ENCODE results near the gene PDXK.

Gene PDXK

GRCh38 chr21:43764576-43765495 lies 45.9 kb downstream of the PDXK start:
- DNase-seq = no peak

GRCh38 chr21:43766734-43767497 lies 48.0 kb downstream of the PDXK start:
- DNase-seq = no peak

GRCh38 chr21:43767498-43767983 lies 48.6 kb downstream of the PDXK start:
- no peak for DNase-seq

DNA sequence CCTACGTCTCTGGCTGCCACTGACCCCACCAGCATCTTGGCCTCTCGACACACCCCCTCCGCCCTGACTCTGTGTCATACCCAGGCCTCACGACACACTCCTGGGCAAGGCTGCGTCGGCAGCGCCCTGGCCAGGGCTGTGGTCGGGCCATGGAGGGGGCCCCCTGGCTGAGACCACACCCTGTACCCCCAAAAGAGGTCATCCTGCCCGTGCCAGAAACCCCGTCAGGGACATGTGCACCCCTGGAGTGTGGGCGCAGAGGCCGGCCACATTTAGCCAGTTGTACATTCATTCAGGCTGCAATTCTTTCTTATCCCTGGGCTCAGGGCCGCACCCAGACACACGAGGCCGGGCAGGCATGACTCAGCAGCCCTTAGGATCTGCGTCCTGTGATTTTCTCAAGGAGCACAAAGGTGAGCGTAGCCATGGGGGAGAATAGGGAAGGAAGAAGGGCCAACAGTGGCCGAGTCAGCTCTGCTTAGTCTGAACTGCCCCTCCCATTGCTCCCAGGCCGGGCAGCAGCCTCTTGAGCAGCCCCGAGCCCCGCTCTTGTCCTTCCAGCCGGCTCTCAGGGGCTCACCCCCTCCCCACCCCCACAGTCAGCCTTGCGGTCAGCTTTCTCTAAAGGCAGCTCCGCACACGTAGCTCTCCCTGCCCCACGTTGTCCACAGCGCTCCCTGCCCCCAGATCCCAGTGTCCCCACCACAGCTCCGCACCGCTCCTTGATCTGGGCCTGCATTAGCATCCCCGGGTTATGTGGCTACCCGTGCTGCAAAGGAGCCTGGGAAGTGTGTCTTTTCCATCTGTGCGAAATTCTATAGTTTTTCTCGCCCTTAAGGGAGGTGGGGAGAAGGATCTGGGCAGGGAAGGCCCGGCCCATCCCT lies 49.3 kb downstream of the PDXK start:
- DNase-seq = no peak

DNA sequence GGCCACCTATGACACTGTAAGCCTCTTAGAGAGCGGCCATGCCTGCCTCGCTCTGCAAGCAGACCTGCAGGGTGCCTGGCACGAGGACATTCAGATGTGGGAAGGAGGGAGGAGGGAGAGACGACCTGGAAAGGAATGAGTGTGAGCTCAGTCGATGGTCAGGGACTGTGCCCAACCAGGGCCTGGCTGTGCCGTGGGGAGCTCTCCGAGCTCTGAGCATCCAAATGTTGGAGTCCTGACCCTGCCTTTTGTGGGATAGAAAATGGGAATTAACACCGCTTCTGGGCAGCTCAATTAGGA lies 49.9 kb downstream of the PDXK start:
- DNase-seq = no peak

DNA sequence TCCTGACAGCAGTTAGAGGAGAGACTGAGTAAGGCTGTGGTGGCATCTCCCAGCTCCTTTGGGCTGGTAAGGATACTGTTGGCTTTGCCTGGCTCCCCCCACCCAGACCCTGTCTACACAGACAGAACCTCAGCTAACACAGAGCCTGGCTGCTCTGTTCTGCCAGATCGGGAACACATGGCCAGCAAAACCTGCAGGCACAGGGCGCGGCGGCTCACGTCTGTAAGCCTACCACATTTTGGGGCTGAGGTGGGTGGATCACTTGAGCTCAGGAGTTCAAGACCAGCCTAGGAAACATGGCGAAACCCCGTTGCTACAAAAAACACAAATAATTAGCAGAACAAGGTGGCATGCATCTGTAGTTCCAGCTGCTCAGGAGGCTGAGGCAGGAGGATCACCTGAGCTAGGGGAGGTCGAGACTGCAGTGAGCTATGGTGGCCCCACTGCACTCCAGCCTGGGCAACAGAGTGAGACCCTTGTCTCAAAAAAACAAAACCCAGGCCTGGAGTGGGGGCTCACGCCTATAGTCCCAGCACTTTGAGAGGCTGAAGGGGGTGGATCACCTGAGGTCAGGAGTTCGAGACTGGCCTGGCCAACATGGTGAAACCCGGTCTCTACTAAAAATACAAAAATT lies 50.5 kb downstream of the PDXK start:
- DNase-seq = no peak

GRCh38 chr21:43770066-43770655 lies 51.2 kb downstream of the PDXK start:
- DNase-seq = no peak

GRCh38 chr21:43771199-43771675 lies 52.3 kb downstream of the PDXK start:
- DNase-seq = no peak

GRCh38 chr21:43771698-43772424 lies 52.9 kb downstream of the PDXK start:
- no peak for DNase-seq

- no peak for DNase-seq
Measured at GRCh38 chr21:43772425-43772821, 53.5 kb downstream of the PDXK start.

DNA sequence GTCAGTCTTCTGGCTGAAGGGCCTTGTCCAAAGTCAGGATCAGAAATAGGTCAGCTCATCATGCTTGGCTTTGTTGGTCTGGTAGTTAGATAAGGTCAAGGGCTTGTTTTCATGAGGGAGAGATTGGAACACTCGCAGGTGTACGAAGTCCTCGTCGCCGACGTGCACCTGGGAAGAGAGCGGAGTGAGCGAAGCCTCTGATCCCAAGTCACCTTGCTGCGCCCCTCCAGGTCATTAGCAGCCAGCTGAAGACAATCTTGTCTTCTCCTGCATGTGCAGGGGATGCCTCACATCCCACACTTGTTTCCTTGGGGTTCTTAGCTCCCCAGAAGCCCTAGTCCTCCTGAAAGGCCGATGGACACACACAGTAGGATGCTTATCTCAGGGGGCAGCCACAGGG lies 55.2 kb downstream of the PDXK start:
- no peak for DNase-seq

DNA sequence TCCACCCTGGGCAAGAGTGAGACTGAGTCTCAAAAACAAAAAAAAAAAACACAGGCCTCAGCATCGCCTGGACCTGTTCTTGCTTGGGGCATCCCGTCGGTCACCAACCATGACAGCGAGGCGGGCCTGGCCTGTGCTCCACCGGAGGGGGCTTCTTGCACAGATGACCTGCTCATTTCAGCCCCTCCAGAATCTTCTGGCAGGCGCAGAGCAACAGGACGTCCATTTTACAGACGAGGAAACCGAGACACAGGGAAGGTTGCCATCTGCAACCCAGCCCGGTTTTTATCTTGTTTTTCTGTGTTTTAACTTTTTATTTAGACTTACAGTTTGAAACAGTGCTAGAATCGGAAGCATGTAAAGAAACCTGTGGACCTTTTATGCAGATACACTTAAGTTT lies 56.3 kb downstream of the PDXK start:
- DNase-seq = no peak

- peak; percentile 92 for DNase-seq
Measured at GRCh38 chr21:43775795-43776430, 57.0 kb downstream of the PDXK start, which contains the start of gene CSTB. TSS of gene CSTB (minus strand) at chr21:43776308. CDS start at chr21:43776269, 39 bp downstream.

GRCh38 chr21:43777953-43778352 lies 59.0 kb downstream of the PDXK start:
- DNase-seq = no peak

- DNase-seq = no peak
Measured at GRCh38 chr21:43778469-43779335, 59.8 kb downstream of the PDXK start.

DNA sequence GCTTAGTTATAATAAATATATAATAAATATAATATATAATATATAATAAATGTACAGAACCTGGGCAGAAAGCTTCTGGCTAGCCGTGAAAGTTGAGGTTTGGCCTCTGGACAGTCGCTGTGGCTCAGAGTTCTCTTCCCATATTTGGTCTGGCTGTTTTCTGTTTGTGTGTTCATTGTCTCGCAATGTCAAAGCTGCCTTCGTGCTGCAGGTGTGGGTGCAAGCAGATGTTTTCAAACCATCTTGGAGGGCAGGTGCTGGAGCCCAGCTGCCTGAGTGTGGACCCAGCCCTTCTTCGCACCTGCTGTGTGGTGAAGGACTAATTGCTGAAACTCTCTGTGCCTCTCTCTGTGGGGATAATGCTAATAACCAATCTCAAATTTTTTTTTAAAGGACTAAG lies 60.7 kb downstream of the PDXK start:
- DNase-seq = no peak

DNA sequence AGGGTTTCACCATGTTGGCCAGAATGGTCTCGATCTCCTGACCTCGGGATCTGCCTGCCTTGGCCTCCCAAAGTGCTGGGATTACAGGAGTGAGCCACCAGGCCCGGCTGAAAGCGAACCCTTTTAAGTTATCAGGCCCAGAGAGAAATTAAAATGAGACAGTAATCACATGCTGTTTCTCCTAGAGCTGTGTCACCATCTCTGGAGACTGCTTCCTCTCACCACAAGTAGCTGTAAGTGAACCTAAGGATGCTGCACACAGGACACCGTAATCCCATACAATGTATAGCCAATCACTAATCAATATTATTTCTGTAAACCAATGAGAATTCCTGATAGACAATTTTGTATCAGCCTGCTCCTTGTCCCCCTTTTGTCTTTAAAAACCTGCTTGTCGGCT lies 62.9 kb downstream of the PDXK start:
- no peak for DNase-seq

GRCh38 chr21:43782431-43783097 lies 63.6 kb downstream of the PDXK start:
- DNase-seq = no peak

GRCh38 chr21:43783098-43783700 lies 64.3 kb downstream of the PDXK start:
- DNase-seq = no peak

All from activated CD4-positive, CD25-positive, alpha-beta regulatory T cell treated with anti-CD3 and anti-CD28 coated beads, Interleukin-2, amount 50 U/mL, for 72 hours (primary cell).